ENCODE results near the gene CCDC183. TPM values are rescaled to one million over a fixed set of nuclear protein-coding genes. Genes with fewer than 3 reads are reported as not detected.

The CCDC183 gene
- total and polyA plus RNA-seq, 4 donors, result 0.20 to 1.8 (median 1.0) TPM

DNA sequence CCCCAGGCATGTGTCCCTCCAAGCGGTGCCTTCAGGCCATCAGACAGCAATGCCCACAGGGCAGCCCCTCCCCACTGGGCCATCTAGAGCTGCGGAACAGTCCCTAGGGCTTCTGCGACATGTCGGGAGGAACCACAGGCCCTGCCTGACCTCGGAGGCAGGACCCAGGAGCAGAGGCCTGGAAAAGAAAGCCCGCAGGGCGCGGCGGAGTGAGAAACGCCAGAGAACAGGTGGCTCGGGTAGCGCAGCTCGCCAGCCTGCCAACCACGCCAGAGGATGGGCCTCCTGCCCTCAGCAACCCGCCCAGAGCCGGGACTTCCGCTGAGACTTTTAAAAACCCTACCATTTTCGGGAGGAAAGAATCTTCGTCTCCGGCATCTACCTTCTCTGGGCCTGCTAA is 38.8 kb upstream of the CCDC183 start:
- no peak overlapping the region for H3K4me3 ChIP-seq (ENCODE audit: low read depth in 1 of 3, low read length in 3 of 3)
- H3K27me3 ChIP-seq (ENCODE audit: control insufficient read depth in 4 of 4, insufficient read depth in 4 of 4, low read length in 3 of 4), result no peaks in the 10 kb centered on the region
- H3K4me1 ChIP-seq (ENCODE audit: control insufficient read depth in 4 of 4, insufficient read depth in 4 of 4, low read length in 3 of 4), result no peaks in the 10 kb centered on the region
- no peak overlapping the region for H3K27ac ChIP-seq (ENCODE audit: low read depth in 1 of 2, low read length in 2 of 2)
- TF ChIP-seq SP1 (IDR thresholded peaks at IDR 0.05), result no peak
- TF ChIP-seq, protein P1, sequence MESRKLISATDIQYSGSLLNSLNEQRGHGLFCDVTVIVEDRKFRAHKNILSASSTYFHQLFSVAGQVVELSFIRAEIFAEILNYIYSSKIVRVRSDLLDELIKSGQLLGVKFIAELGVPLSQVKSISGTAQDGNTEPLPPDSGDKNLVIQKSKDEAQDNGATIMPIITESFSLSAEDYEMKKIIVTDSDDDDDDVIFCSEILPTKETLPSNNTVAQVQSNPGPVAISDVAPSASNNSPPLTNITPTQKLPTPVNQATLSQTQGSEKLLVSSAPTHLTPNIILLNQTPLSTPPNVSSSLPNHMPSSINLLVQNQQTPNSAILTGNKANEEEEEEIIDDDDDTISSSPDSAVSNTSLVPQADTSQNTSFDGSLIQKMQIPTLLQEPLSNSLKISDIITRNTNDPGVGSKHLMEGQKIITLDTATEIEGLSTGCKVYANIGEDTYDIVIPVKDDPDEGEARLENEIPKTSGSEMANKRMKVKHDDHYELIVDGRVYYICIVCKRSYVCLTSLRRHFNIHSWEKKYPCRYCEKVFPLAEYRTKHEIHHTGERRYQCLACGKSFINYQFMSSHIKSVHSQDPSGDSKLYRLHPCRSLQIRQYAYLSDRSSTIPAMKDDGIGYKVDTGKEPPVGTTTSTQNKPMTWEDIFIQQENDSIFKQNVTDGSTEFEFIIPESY (IDR thresholded peaks at IDR 0.05), result no peak
- TF ChIP-seq FOXA2 (IDR thresholded peaks at IDR 0.05), result no peak
- no peak for TF ChIP-seq FOXA1 (IDR thresholded peaks at IDR 0.05)
- TF ChIP-seq HNF4A (conservative IDR thresholded peaks at IDR 0.05), result no peak
- TF ChIP-seq, protein P2, sequence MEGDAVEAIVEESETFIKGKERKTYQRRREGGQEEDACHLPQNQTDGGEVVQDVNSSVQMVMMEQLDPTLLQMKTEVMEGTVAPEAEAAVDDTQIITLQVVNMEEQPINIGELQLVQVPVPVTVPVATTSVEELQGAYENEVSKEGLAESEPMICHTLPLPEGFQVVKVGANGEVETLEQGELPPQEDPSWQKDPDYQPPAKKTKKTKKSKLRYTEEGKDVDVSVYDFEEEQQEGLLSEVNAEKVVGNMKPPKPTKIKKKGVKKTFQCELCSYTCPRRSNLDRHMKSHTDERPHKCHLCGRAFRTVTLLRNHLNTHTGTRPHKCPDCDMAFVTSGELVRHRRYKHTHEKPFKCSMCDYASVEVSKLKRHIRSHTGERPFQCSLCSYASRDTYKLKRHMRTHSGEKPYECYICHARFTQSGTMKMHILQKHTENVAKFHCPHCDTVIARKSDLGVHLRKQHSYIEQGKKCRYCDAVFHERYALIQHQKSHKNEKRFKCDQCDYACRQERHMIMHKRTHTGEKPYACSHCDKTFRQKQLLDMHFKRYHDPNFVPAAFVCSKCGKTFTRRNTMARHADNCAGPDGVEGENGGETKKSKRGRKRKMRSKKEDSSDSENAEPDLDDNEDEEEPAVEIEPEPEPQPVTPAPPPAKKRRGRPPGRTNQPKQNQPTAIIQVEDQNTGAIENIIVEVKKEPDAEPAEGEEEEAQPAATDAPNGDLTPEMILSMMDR (IDR thresholded peaks at IDR 0.05; ENCODE audit: low read depth, low read length, missing input control), result no peak
- TF ChIP-seq YY1 (IDR thresholded peaks at IDR 0.05), result no peak
- TF ChIP-seq HNF4G (IDR thresholded peaks at IDR 0.05), result no peak
- H3K36me3 ChIP-seq (ENCODE audit: control insufficient read depth in 4 of 4, insufficient read depth in 3 of 4, low read depth in 1 of 4, low read length in 3 of 4), result no peaks in the 10 kb centered on the region
- no peak overlapping the region for H3K9ac ChIP-seq (ENCODE audit: low read depth in 1 of 2, low read length in 2 of 2)
- H3K9me3 ChIP-seq (ENCODE audit: control insufficient read depth in 4 of 4, low read length in 3 of 4), result no peaks in the 10 kb centered on the region
- 91% methylated on average over 20 of the region's 20 CpGs for whole genome bisulfite sequencing
- DNase-seq (ENCODE audit: low spot score), result no peak

DNA sequence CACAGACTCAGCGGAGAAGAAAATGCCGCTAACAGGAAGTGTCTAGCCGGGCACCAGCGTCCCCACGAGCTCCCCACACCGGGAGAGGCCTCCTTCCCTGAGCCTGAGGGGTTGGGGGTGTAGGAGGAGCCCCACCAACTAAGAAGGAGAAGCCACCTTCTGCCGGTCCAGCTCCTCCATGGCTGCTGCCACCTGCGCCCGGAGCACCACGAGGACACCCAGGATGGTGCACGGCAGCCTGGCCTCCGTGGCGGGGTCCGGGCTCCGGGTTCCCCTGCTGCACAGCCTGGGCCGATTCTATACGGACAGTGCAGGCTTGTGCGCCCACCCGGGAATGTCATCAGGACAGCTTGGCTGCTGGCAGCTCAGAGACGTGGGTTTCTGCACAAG is 38.4 kb upstream of the CCDC183 start:
- H3K27me3 ChIP-seq (ENCODE audit: control insufficient read depth in 4 of 4, insufficient read depth in 4 of 4, low read length in 3 of 4), result no peaks in the 10 kb centered on the region
- TF ChIP-seq RAD21 (IDR thresholded peaks at IDR 0.05), result no peak
- TF ChIP-seq, protein P2 (IDR thresholded peaks at IDR 0.05; ENCODE audit: low read depth, low read length, missing input control), result no peak
- no peak for TF ChIP-seq FOXA1 (IDR thresholded peaks at IDR 0.05)
- TF ChIP-seq, protein P3, sequence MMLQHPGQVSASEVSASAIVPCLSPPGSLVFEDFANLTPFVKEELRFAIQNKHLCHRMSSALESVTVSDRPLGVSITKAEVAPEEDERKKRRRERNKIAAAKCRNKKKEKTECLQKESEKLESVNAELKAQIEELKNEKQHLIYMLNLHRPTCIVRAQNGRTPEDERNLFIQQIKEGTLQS (IDR thresholded peaks at IDR 0.05), result no peak
- no peak for TF ChIP-seq JUND (IDR thresholded peaks at IDR 0.05)
- TF ChIP-seq, protein P4, sequence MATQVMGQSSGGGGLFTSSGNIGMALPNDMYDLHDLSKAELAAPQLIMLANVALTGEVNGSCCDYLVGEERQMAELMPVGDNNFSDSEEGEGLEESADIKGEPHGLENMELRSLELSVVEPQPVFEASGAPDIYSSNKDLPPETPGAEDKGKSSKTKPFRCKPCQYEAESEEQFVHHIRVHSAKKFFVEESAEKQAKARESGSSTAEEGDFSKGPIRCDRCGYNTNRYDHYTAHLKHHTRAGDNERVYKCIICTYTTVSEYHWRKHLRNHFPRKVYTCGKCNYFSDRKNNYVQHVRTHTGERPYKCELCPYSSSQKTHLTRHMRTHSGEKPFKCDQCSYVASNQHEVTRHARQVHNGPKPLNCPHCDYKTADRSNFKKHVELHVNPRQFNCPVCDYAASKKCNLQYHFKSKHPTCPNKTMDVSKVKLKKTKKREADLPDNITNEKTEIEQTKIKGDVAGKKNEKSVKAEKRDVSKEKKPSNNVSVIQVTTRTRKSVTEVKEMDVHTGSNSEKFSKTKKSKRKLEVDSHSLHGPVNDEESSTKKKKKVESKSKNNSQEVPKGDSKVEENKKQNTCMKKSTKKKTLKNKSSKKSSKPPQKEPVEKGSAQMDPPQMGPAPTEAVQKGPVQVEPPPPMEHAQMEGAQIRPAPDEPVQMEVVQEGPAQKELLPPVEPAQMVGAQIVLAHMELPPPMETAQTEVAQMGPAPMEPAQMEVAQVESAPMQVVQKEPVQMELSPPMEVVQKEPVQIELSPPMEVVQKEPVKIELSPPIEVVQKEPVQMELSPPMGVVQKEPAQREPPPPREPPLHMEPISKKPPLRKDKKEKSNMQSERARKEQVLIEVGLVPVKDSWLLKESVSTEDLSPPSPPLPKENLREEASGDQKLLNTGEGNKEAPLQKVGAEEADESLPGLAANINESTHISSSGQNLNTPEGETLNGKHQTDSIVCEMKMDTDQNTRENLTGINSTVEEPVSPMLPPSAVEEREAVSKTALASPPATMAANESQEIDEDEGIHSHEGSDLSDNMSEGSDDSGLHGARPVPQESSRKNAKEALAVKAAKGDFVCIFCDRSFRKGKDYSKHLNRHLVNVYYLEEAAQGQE (IDR thresholded peaks at IDR 0.05), result no peak
- TF ChIP-seq, protein P5, sequence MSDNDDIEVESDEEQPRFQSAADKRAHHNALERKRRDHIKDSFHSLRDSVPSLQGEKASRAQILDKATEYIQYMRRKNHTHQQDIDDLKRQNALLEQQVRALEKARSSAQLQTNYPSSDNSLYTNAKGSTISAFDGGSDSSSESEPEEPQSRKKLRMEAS (IDR thresholded peaks at IDR 0.05), result no peak
- TF ChIP-seq RXRA (IDR thresholded peaks at IDR 0.05), result no peak
- TF ChIP-seq NR2F2 (IDR thresholded peaks at IDR 0.05), result no peak
- no peak for TF ChIP-seq EGR1 (IDR thresholded peaks at IDR 0.05; ENCODE audit: low read depth in 2 of 2)
- H3K9ac ChIP-seq (ENCODE audit: low read depth in 1 of 2, low read length in 2 of 2), result no peak overlapping the region
- H3K4me1 ChIP-seq (ENCODE audit: control insufficient read depth in 4 of 4, insufficient read depth in 4 of 4, low read length in 3 of 4), result no peaks in the 10 kb centered on the region
- DNase-seq (ENCODE audit: low spot score), result no peak
- H3K27ac ChIP-seq (ENCODE audit: low read depth in 1 of 2, low read length in 2 of 2), result no peak overlapping the region
- H3K9me3 ChIP-seq (ENCODE audit: control insufficient read depth in 4 of 4, low read length in 3 of 4), result no peaks in the 10 kb centered on the region
- no peak overlapping the region for H3K4me3 ChIP-seq (ENCODE audit: low read depth in 1 of 3, low read length in 3 of 3)
- no peaks in the 10 kb centered on the region for H3K36me3 ChIP-seq (ENCODE audit: control insufficient read depth in 4 of 4, insufficient read depth in 3 of 4, low read depth in 1 of 4, low read length in 3 of 4)
- WGBS, result 92% methylated on average over 20 of the region's 20 CpGs
